PC-9 (cell line): ENCODE results near the gene TTC7B.

Experiments
- EZH2 ChIP-seq: fragments of 200-600 bp; sonication (generic); IDR thresholded peaks from 2 replicates; pipeline ENCODE4 v1.8.0; 2017; ENCODE audit warnings: antibody characterized with exemption, low read depth
- TF ChIP-seq, protein P1 (sequence below): fragments of 200-600 bp; sonication (generic); conservative IDR thresholded peaks from 2 replicates; pipeline ENCODE4 v1.6.1; 2017; ENCODE audit warnings: mixed run types, antibody characterized with exemption, mild to moderate bottlenecking, moderate library complexity

DNA sequence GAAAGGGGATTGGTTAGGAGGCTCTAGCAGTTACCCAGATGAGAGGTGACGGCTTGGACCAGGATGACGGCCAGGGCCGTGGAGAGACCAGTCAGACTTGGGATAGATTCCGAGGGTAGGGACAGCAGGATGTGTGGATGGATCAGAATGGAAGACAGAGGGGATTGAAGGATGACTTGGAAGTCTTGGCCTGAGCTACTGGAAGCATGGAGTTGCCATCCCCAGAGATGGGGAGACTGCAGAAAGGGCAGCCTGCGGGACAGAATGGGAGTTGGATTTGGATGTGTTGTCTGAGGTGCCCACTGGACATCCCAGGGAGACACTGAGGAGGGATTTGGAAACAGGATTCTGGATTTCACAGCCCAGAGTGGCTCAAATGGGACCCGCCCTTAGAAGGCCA, 317.1 kb downstream of the TTC7B start:
- TF ChIP-seq, protein P1, sequence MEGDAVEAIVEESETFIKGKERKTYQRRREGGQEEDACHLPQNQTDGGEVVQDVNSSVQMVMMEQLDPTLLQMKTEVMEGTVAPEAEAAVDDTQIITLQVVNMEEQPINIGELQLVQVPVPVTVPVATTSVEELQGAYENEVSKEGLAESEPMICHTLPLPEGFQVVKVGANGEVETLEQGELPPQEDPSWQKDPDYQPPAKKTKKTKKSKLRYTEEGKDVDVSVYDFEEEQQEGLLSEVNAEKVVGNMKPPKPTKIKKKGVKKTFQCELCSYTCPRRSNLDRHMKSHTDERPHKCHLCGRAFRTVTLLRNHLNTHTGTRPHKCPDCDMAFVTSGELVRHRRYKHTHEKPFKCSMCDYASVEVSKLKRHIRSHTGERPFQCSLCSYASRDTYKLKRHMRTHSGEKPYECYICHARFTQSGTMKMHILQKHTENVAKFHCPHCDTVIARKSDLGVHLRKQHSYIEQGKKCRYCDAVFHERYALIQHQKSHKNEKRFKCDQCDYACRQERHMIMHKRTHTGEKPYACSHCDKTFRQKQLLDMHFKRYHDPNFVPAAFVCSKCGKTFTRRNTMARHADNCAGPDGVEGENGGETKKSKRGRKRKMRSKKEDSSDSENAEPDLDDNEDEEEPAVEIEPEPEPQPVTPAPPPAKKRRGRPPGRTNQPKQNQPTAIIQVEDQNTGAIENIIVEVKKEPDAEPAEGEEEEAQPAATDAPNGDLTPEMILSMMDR: no peak
- TF ChIP-seq EZH2: no peak
